Heart left ventricle (tissue), 16 donors: ENCODE data around the gene NFATC1. TPM values are rescaled to one million over a fixed set of nuclear protein-coding genes. Genes with fewer than 3 reads are reported as not detected.

Source experiments
- ATAC-seq, 4 donors: fragments of 200-7000 bp; cut with Tn5 transposase; one replicate each; pipeline ENCODE4 v1.9.1; 2020 to 2022; ENCODE audit warnings: moderate library complexity in 4 of 4, mild to moderate bottlenecking in 3 of 4, moderate number of reproducible peaks in 1 of 4
- DNase-seq, 5 donors: peaks; one replicate each; pipeline ENCODE4 v3.0.0-alpha.2; 2020
- H3K27ac ChIP-seq, 12 donors: fragments of 200-600 bp; sonication (generic) in 4 of 12; one replicate each; pipeline versions ENCODE4 v1.5.0 to v1.8.0; 2016 to 2022; ENCODE audit warnings: mild to moderate bottlenecking in 2 of 12
- H3K27me3 ChIP-seq, 9 donors: fragments of 200-600 bp; sonication (generic) in 2 of 9; one replicate each; pipeline versions ENCODE4 v1.5.1 to v1.8.0; 2016 to 2022; ENCODE audit warnings: mild to moderate bottlenecking in 3 of 9
- H3K36me3 ChIP-seq, 9 donors: fragments of 200-600 bp; sonication (generic) in 2 of 9; one replicate each; pipeline versions ENCODE4 v1.5.0 to v1.8.0; 2018 to 2022; ENCODE audit warnings: mild to moderate bottlenecking in 2 of 9
- H3K4me1 ChIP-seq, 12 donors: fragments of 200-600 bp; sonication (generic) in 4 of 12; one replicate each; pipeline versions ENCODE4 v1.5.0 to v1.8.0; 2016 to 2022; ENCODE audit warnings: mild to moderate bottlenecking in 3 of 12
- H3K4me3 ChIP-seq, 12 donors: fragments of 200-600 bp; sonication (generic) in 4 of 12; one replicate each; pipeline versions ENCODE4 v1.5.0 to v1.8.0; 2017 to 2022; ENCODE audit warnings: mild to moderate bottlenecking in 9 of 12, moderate library complexity in 4 of 12
- H3K9me3 ChIP-seq, 12 donors: fragments of 200-600 bp; sonication (generic) in 4 of 12; one replicate each; pipeline versions ENCODE4 v1.5.0 to v1.8.0; 2016 to 2022; ENCODE audit warnings: mild to moderate bottlenecking in 1 of 12
- CTCF ChIP-seq, 12 donors: fragments of 200-600 bp; sonication (generic) in 4 of 12; IDR thresholded peaks; one replicate each; pipeline versions ENCODE4 v1.5.0 to v1.8.0; 2018 to 2022; ENCODE audit warnings: antibody characterized with exemption in 12 of 12, mild to moderate bottlenecking in 5 of 12
- POLR2A ChIP-seq, 2 donors: fragments of 450-650 bp; IDR thresholded peaks; one replicate each; pipeline ENCODE4 v1.6.1; 2017; ENCODE audit warnings: antibody characterized with exemption in 2 of 2, mild to moderate bottlenecking in 2 of 2, moderate library complexity in 2 of 2
- WGBS, 4 donors: extraction: QIAGEN DNeasy Blood & Tissue Kit in 2 of 4; methylation state at CpG; one replicate each; pipeline versions ENCODE4 v1.1.5 to v1.1.7; 2013 to 2018; 5-methylcytosine and 5-hydroxymethylcytosine counted together
- intact Hi-C, 10 donors: fragments of 100-400 bp; cut with DNase I; formaldehyde crosslinking; loops; one replicate each; pipeline versions ENCODE4 v1.11.1 to v1.14.2; 2022
- polyA plus RNA-seq, 2 donors: library from polyadenylated mRNA; stranded (reverse); fragments of 200-250 nt; gene quantifications; one replicate each; pipeline ENCODE4 v1.2.3, GENCODE V29; 2013
- total RNA-seq, 9 donors: library from RNA; depleted of rRNA in 2 of 9; stranded (reverse); fragments of >200 nt in 2 of 9; fragmentation: NEBNext Ultra II Directional in 3 of 9; extraction: Animal tissue kit (Norgen Biotek cat#: 25700) in 3 of 9; gene quantifications; one replicate each; pipeline versions ENCODE4 v1.1.0 to v1.2.4, GENCODE V29; 2016 to 2023
- donor health status: ischemic (EF 13 %, LVEDD 7.1; RV severe dilation, severe dysfunction).
- donor health status: healthy with polysubstance abuse.
- donor health status: DM: no; HTN: yes; CAD: no.
- donor health status: DM: no; HTN: no; CAD: no.
- donor health status: ischemic (EF 25% LVEDD 6.9; RV normal size, moderate dysfunction).
- donor health status: ischemic (EF 25% LVEDD 5.7; RV mildly dilated, moderate dysfunction).
- donor health status: healthy.
- donor health status: DM: yes; HTN: yes; CAD: no.
- donor health status: ischemic (EF 35%, LVEDD 5.7; RV mildly dilated, moderate dysfunction).
- donor health status: nonischemic (EF 11% LVEDD 7.7; RV severe dilation, severe dysfunction).
- donor health status: DM: yes; HTN: yes; CAD: no.
- donor health status: PGD.
- donor health status: ischemic (EF 29% LVEDD 5.4; RV normal size, mild dysfunction).
- donor health status: nonischemic (EF 23%, LVEDD 6.1; RV moderate dilation, normal function).

The NFATC1 gene
- total and polyA plus RNA-seq, 11 donors: 6.5 to 26.7 (median 15.3) TPM

DNA sequence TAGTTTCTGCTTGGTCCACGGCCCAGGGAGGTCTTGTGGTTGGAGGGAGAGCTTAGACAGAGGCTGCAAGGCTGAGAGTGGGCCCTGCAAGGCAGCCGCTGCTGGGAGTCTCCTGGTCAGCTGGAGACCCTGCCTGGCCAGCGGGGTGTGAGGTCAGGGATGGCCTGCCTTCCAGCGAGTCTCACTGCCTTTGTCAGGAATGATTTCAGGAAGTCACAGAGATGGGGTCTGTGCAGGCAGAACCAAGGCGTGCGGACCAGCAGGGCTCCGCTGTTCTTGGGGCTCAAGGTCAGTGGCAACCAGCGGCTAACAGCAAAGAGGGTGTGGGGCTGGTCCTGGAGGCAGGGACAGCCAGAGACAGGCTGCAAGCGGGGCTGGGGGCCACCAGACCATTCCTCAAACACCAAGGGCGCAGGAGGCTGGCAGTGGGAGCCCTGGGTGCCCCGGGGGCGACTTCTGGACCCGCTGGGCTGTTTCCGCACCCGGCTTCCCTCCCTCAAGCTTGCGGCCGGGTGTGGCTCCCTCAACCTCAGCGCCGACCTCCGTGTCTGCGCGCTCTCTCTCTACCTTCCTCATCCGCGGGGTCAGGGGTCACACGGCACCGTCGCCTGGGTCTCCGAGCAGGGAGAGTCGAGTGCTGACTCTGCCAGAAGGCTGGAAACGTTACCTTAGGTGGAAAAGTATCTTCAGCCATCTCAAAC lies 159.4 kb downstream of the NFATC1 start:
- DNase-seq (peak in 1 of 5 donors; percentile 13), ATAC-seq (no peak)
- no peaks in the 10 kb centered on the region for H3K4me1 ChIP-seq
- no peak overlapping the region for H3K4me3 ChIP-seq
- H3K9me3 ChIP-seq: no peaks in the 10 kb centered on the region
- WGBS, 4 donors: 75 to 86% (median 83%) methylated on average over 23 to 30 of the region's 30 CpGs
- intact Hi-C loops: no loop called here
- TF ChIP-seq POLR2A (IDR thresholded peaks at IDR 0.05) (no peak), CTCF (IDR thresholded peaks at IDR 0.05) (no peak)
- H3K36me3 ChIP-seq: no peaks in the 10 kb centered on the region
- H3K27me3 ChIP-seq: no peaks in the 10 kb centered on the region
- no peak overlapping the region for H3K27ac ChIP-seq

DNA sequence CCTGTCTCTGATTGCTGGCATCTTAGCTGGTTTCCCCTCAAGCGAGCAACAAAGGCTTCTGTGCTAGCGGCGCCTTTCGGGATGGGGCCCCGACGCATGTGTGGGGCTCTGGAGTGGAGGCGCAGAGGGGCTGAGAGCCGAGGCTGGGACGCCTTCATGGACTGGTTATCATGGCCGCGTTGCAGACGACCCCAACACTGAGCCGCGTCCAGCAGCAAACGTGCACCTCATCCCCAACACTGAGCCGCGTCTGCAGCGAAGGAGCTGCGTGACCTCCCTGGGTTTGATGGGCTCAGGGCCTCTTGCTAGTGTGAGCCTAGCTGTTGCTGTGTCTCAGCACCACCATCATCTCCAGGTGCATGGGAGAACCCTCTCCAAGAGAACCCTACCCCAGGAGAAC lies 160.2 kb downstream of the NFATC1 start:
- intact Hi-C loops: no loop called here
- no peaks in the 10 kb centered on the region for H3K27me3 ChIP-seq
- no peak for ATAC-seq
- H3K4me3 ChIP-seq: no peak overlapping the region
- DNase-seq: peak in 1 of 5 donors; percentile 13
- no peaks in the 10 kb centered on the region for H3K36me3 ChIP-seq
- WGBS, 4 donors: 94 to 96% (median 95%) methylated on average over 9 to 19 of the region's 19 CpGs
- no peaks in the 10 kb centered on the region for H3K4me1 ChIP-seq
- TF ChIP-seq CTCF (IDR thresholded peaks at IDR 0.05) (no peak), POLR2A (IDR thresholded peaks at IDR 0.05) (no peak)
- H3K9me3 ChIP-seq: no peaks in the 10 kb centered on the region
- H3K27ac ChIP-seq: no peak overlapping the region

DNA sequence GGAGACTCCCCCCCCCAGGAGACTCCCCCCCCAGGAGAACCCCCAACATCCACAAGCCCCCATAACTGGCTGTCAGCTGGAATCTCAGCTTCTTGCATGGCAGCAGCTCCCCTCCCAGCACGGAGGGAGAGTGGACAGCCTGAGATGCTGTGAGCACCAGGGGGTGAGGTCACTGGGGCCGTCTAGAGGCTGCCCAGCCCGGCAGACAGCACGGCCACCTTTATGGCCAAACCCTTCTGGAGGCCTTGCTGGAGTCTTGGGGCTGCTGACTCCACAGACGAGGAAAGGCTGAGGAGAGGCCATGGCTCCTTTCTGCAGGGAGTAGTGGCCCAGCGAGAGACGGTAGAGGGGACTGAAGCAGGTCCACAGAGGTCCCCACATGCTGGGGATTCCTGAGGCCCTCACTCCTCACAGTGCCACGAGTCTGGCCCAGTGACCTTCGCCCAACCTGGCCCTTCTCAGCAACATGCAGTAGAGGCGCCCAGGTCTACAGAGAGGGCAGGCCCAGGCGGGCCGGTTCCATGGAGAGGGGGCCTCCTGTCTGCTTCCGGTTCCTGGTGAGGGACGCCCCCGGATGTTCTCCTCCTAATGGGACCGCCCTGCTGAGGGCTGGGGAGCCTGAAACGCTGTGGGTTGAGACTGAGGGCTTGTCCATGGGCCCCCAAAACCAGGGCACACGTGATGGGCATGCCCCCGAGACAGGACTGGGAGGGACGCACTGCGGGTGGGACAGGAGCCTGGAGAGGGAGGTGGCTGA lies 161.3 kb downstream of the NFATC1 start:
- H3K27me3 ChIP-seq: no peaks in the 10 kb centered on the region
- no peak overlapping the region for H3K27ac ChIP-seq
- H3K4me3 ChIP-seq: no peak overlapping the region
- H3K4me1 ChIP-seq: no peaks in the 10 kb centered on the region
- intact Hi-C loops: no loop called here
- H3K36me3 ChIP-seq: no peaks in the 10 kb centered on the region
- DNase-seq (no peak), ATAC-seq (no peak)
- 80 to 87% (median 81%) methylated on average over 13 to 21 of the region's 21 CpGs for WGBS, 4 donors
- TF ChIP-seq CTCF (IDR thresholded peaks at IDR 0.05) (no peak), POLR2A (IDR thresholded peaks at IDR 0.05) (no peak)
- H3K9me3 ChIP-seq: no peaks in the 10 kb centered on the region

- 85 to 90% (median 89%) methylated on average over 23 to 25 of the region's 25 CpGs for WGBS, 4 donors
- Histone ChIP-seq H3K36me3 (no peaks in the 10 kb centered on the region), H3K4me1 (no peaks in the 10 kb centered on the region), H3K4me3 (no peak overlapping the region), H3K27me3 (no peaks in the 10 kb centered on the region), H3K27ac (no peak overlapping the region), H3K9me3 (no peaks in the 10 kb centered on the region)
- TF ChIP-seq POLR2A (IDR thresholded peaks at IDR 0.05) (no peak), CTCF (IDR thresholded peaks at IDR 0.05) (no peak)
- DNase-seq (no peak), ATAC-seq (no peak)
- intact Hi-C loops: no loop called here
Observed at GRCh38 chr18:79558196-79558932, 162.6 kb downstream of the NFATC1 start.
